VCaP (cell line): ENCODE measurements around the gene ZNF439.
"Not testable (repeated sequence)": the region's sequence is repeated elsewhere in the genome, so short reads cannot be mapped to it uniquely, and the experiment has no call there.

ENCODE experiments used
- H3K27ac ChIP-seq: fragments of 450-650 bp; 2 replicates; pipeline ENCODE4 v1.5.1; 2017
- CTCF ChIP-seq: fragments of 450-650 bp; conservative IDR thresholded peaks from 2 replicates; pipeline ENCODE4 v1.5.1; 2017; ENCODE audit warnings: mild to moderate bottlenecking, moderate library complexity

The ZNF439 gene

DNA sequence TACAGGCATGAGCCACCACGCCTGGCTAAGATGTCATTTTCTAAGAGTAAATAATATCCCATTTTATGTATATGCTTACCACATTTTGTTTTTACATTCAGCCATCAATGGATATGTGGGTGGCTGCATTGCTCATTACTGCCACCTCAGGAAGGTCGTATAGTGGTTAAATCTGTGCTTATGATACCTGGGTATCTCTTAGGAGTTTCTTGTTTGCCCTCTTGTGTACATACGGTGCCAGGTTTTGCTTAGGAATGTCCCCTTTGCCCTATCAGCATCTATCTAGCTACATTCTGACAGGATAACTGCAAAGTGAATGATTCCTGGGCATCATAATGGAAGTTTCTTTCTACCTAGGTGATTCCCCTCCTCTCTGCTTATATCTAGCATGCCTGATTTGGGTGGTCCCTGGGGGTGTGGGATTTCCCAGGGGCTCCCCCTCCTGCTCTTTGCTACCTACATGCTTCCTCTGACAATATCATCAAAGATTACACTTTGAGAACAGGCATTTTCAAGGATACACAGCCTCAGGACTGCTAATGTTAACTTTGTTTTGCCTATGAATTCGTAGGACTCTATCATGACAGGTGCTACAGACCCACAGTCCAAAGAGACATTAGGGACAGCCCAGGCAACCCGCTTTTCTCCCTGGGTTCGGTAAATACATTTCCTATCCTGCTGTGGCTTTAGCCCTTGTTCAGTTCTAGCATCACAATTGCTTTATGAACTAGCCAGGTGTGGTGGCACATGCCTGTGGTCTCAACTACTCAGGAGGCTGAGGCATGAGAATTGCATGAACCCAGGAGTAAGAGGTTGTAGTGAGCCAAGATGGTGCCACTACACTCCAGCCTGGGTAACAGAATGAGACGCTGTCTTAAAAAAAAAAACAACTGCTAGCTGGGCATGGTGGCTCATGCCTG is 19.3 kb upstream of the ZNF439 start:
- H3K27ac ChIP-seq = not testable (repeated sequence)
- peak; percentile 18; the same call in 1 of the 2 replicates for TF ChIP-seq CTCF

DNA sequence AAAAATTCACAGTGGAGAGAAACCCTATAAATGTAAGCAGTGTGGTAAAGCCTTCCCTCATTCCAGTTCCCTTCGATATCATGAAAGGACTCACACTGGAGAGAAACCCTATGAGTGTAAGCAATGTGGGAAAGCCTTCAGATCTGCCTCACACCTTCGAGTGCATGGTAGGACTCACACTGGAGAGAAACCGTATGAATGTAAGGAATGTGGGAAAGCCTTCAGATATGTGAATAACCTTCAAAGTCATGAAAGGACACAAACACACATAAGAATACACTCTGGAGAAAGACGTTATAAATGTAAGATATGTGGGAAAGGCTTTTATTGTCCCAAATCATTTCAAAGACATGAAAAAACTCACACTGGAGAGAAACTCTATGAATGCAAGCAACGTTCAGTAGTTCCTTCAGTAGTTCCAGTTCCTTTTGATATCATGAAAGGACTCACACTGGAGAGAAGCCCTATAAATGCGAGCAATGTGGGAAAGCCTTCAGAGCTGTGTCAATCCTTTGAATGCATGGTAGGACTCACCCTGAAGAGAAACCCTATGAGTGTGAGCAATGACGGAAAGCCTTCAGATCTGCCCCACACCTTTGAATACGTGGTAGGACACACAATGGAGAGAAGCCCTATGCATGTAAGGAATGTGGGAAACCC is 16.1 kb upstream of the ZNF439 start:
- no peak for TF ChIP-seq CTCF

DNA sequence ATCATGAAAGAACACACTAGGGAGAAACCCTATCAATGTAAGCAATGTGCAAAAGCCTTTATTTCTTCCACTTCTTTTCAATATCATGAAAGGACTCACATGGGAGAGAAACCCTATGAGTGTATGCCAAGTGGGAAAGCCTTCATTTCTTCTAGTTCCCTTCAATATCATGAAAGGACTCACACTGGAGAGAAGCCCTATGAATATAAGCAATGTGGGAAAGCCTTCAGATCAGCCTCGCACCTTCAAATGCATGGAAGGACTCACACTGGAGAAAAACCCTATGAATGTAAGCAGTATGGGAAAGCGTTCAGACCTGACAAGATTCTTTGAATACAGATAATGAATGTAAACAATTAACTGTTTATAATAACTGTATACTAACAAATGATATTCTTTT is 15.0 kb upstream of the ZNF439 start:
- H3K27ac ChIP-seq = no peak overlapping the region
- no peak for TF ChIP-seq CTCF

More for the DNA sequence above, 16.1 kb upstream of the ZNF439 start:
- no peak overlapping the region for H3K27ac ChIP-seq

GRCh38 chr19:11835626-11836066 is 12.9 kb upstream of the ZNF439 start:
- not testable (repeated sequence) for H3K27ac ChIP-seq

GRCh38 chr19:11843722-11844121 is 4.8 kb upstream of the ZNF439 start:
- H3K27ac ChIP-seq = peak overlapping the region; percentile 63
- no peak for TF ChIP-seq CTCF

GRCh38 chr19:11847615-11848014 is 911 bp upstream of the ZNF439 start:
- H3K27ac ChIP-seq = peak overlapping the region; percentile 77

DNA sequence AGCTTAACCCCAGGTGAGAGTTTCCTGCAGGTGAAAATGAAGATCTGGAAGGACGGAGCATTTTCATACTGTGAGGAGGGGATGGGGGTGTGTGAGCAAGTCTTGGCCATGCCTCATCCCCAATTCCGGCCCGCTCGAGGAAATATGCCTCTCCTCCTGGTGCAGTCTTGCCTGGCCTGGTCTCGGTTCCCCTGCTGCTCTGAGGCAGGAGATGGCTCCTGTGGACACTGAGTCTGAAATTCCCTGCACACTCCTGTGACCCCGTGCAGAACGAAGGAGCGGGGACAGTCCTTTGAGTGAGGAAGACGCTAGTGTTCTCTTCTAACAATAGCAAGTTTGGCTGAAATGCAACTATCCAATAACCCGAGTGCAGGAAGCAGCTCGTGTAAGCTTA is 329 bp upstream of the ZNF439 start:
- peak overlapping the region; percentile 77 for H3K27ac ChIP-seq
- no peak for TF ChIP-seq CTCF

DNA sequence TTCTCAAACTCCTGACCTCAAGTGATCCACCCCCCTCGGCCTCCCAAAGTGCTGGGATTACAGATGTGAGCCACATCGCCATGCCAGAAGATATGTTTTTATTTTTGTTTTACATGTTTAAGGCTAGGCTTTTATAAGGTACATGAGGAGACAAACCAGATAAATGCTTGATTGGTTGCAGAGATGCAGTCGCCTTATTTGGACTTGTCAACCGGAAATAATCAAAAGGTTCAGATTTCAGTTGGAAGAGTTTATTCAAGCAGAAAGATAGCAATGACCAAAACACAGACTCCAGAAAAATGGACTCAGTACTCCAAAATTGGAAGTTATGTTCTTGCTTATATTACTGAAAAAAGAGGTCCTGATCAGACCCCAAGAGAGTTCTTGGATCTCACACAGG is 1.8 kb downstream of the ZNF439 start:
- not testable (repeated sequence) for H3K27ac ChIP-seq

DNA sequence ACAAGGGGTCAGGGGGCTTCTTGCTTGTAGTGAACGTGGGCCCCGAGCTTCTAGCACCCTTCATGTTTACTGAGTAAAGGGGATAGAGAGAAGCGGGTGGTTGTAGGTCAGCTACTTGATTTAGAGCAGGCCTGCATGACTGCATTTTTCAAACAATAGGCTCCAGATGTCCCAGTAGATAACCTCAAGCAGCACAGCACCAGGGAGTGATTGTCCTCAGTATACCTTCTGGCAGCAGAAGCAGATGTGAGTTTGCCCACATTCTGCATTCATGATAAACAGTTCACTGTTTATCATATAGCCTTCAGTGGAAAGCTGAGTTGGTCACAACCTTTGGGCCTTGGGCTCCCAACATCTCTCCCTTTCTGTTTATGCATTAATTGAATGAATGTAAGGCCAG is 4.8 kb downstream of the ZNF439 start:
- H3K27ac ChIP-seq = no peak overlapping the region
- no peak for TF ChIP-seq CTCF
